Measurements from ENCODE around the gene BASP1.
A peak's percentile ranks its signal among the peaks of the same experiment; 100 is the strongest.
"Not testable (repeated sequence)": the region's sequence is repeated elsewhere in the genome, so short reads cannot be mapped to it uniquely, and the experiment has no call there.

Gene BASP1

GRCh38 chr5:17217493-17218352, at the start of gene BASP1:
TSS of gene BASP1 (plus strand) at chr5:17217631. CDS start at chr5:17275217, 57,586 bp downstream.
- no peak for DNase-seq

GRCh38 chr5:17169507-17169906, 47.9 kb upstream of the BASP1 start:
- DNase-seq: no peak

- no peak for DNase-seq
Observed at GRCh38 chr5:17172791-17173190, 44.6 kb upstream of the BASP1 start.

GRCh38 chr5:17174965-17175364, 42.5 kb upstream of the BASP1 start:
- no peak for DNase-seq

- no peak for DNase-seq
Observed at GRCh38 chr5:17177501-17178372, 39.7 kb upstream of the BASP1 start.

- no peak for DNase-seq
Observed at GRCh38 chr5:17178373-17178675, 39.1 kb upstream of the BASP1 start.

- DNase-seq: no peak
Observed at GRCh38 chr5:17180330-17180843, 37.0 kb upstream of the BASP1 start.

GRCh38 chr5:17180864-17181723, 36.3 kb upstream of the BASP1 start:
- DNase-seq: no peak

GRCh38 chr5:17182494-17182893, 34.9 kb upstream of the BASP1 start:
- no peak for DNase-seq

GRCh38 chr5:17182981-17183380, 34.5 kb upstream of the BASP1 start:
- DNase-seq: no peak

- DNase-seq: no peak
Observed at GRCh38 chr5:17183831-17184230, 33.6 kb upstream of the BASP1 start.

- no peak for DNase-seq
Observed at GRCh38 chr5:17184588-17184987, 32.8 kb upstream of the BASP1 start.

- no peak for DNase-seq
Observed at GRCh38 chr5:17185349-17185748, 32.1 kb upstream of the BASP1 start.

- no peak for DNase-seq
Observed at GRCh38 chr5:17185773-17186172, 31.7 kb upstream of the BASP1 start.

GRCh38 chr5:17186256-17186655, 31.2 kb upstream of the BASP1 start:
- DNase-seq: no peak

GRCh38 chr5:17187011-17187785, 30.2 kb upstream of the BASP1 start:
- DNase-seq: no peak

- no peak for DNase-seq
Observed at GRCh38 chr5:17187786-17188170, 29.7 kb upstream of the BASP1 start.

- peak; percentile 68 to 91 for DNase-seq
Observed at GRCh38 chr5:17189381-17190036, 27.9 kb upstream of the BASP1 start.

GRCh38 chr5:17190242-17190778, 27.1 kb upstream of the BASP1 start:
- DNase-seq: peak; percentile 13 to 48

GRCh38 chr5:17190799-17191391, 26.5 kb upstream of the BASP1 start:
- DNase-seq: no peak

- not testable (repeated sequence) for DNase-seq
Observed at GRCh38 chr5:17191574-17191973, 25.9 kb upstream of the BASP1 start.
